ENCODE measurements around the gene IGF1.

The IGF1 gene

GRCh38 chr12:102430661-102431060, 49.7 kb downstream of the IGF1 start:
- DNase-seq (ENCODE audit: insufficient read length, low spot score) (no peak), FAIRE-seq (no peak)

GRCh38 chr12:102429211-102430154, 50.9 kb downstream of the IGF1 start:
- DNase-seq (ENCODE audit: insufficient read length, low spot score): no peak
- FAIRE-seq: no peak

GRCh38 chr12:102427543-102427941, 52.8 kb downstream of the IGF1 start:
- DNase-seq (ENCODE audit: insufficient read length, low spot score) (no peak), FAIRE-seq (no peak)

- no peak for FAIRE-seq
- no peak for DNase-seq (ENCODE audit: insufficient read length, low spot score)
Observed at GRCh38 chr12:102426599-102427542, 53.5 kb downstream of the IGF1 start.

GRCh38 chr12:102425109-102426039, 55.0 kb downstream of the IGF1 start:
- no peak for FAIRE-seq

GRCh38 chr12:102423462-102423861, 56.9 kb downstream of the IGF1 start:
- DNase-seq (ENCODE audit: insufficient read length, low spot score) (no peak), FAIRE-seq (no peak)

More at GRCh38 chr12:102425109-102426039, 55.0 kb downstream of the IGF1 start:
- no peak for DNase-seq (ENCODE audit: insufficient read length, low spot score)

GRCh38 chr12:102421802-102422583, 58.4 kb downstream of the IGF1 start:
- FAIRE-seq: no peak
- no peak for DNase-seq (ENCODE audit: insufficient read length, low spot score)

GRCh38 chr12:102419094-102419764, 61.1 kb downstream of the IGF1 start:
- FAIRE-seq (no peak), DNase-seq (ENCODE audit: insufficient read length, low spot score) (no peak)

- DNase-seq (ENCODE audit: insufficient read length, low spot score) (no peak), FAIRE-seq (no peak)
Observed at GRCh38 chr12:102417055-102417454, 63.3 kb downstream of the IGF1 start.

- DNase-seq (ENCODE audit: insufficient read length, low spot score): no peak
- no peak for FAIRE-seq
Observed at GRCh38 chr12:102415515-102415914, 64.8 kb downstream of the IGF1 start.

GRCh38 chr12:102413396-102413795, 67.0 kb downstream of the IGF1 start:
- DNase-seq (ENCODE audit: insufficient read length, low spot score) (no peak), FAIRE-seq (no peak)

- DNase-seq (ENCODE audit: insufficient read length, low spot score) (no peak), FAIRE-seq (no peak)
Observed at GRCh38 chr12:102410511-102410910, 69.9 kb downstream of the IGF1 start.

- no peak for FAIRE-seq
- DNase-seq (ENCODE audit: insufficient read length, low spot score): no peak
Observed at GRCh38 chr12:102408487-102409297, 71.7 kb downstream of the IGF1 start.

- FAIRE-seq (no peak), DNase-seq (ENCODE audit: insufficient read length, low spot score) (no peak)
Observed at GRCh38 chr12:102407776-102408486, 72.4 kb downstream of the IGF1 start.

GRCh38 chr12:102406033-102406584, 74.3 kb downstream of the IGF1 start:
- FAIRE-seq: peak; percentile 23

GRCh38 chr12:102401087-102401486, 79.3 kb downstream of the IGF1 start:
- no peak for DNase-seq (ENCODE audit: insufficient read length, low spot score)
- FAIRE-seq: no peak

More at GRCh38 chr12:102406033-102406584, 74.3 kb downstream of the IGF1 start:
- DNase-seq (ENCODE audit: insufficient read length, low spot score): no peak

- no peak for FAIRE-seq
- no peak for DNase-seq (ENCODE audit: insufficient read length, low spot score)
Observed at GRCh38 chr12:102399653-102400052, 80.7 kb downstream of the IGF1 start.
